T-helper 17 cell (primary cell): ENCODE results near the gene SIDT2. TPM values are rescaled to one million over a fixed set of nuclear protein-coding genes. Genes with fewer than 3 reads are reported as not detected.
A peak's percentile ranks its signal among the peaks of the same experiment; 100 is the strongest.

Source experiments
- ATAC-seq: fragments of 150-1000 bp; cut with Tn5 transposase; 2 replicates; pipeline ENCODE4 v1.10.0; 2021; ENCODE audit warnings: mild to moderate bottlenecking, moderate library complexity
- DNase-seq, 3 donors: peaks; one replicate each; pipeline versions ENCODE4 v3.0.0 to v3.0.0-alpha.2; 2020 to 2021
- H3K9me3 ChIP-seq: one replicate; pipeline ENCODE4 v1.7.0; 2013; ENCODE audit warnings: low read length, mild to moderate bottlenecking; ENCODE audit not compliant: control insufficient read depth, poor library complexity, severe bottlenecking
- H3K27ac Mint-ChIP-seq: one replicate; pipeline ENCODE4 v1.8.0; 2022; ENCODE audit warnings: mild to moderate bottlenecking, moderate library complexity, mixed read lengths
- H3K27me3 Mint-ChIP-seq: one replicate; pipeline ENCODE4 v1.8.0; 2022; ENCODE audit warnings: mixed read lengths
- H3K36me3 Mint-ChIP-seq: one replicate; pipeline ENCODE4 v1.8.0; 2022; ENCODE audit warnings: low read depth, mixed read lengths
- H3K4me1 Mint-ChIP-seq: one replicate; pipeline ENCODE4 v1.8.0; 2022; ENCODE audit warnings: mild to moderate bottlenecking, mixed read lengths
- H3K4me3 Mint-ChIP-seq: one replicate; pipeline ENCODE4 v1.8.0; 2022; ENCODE audit warnings: mild to moderate bottlenecking, moderate library complexity, mixed read lengths
- total RNA-seq, 4 donors: library from RNA in 2 of 4; stranded (reverse) in 2 of 4; gene quantifications; one replicate each; pipeline ENCODE4 v1.2.3 and lab custom pipeline; 2022 to 2026

The SIDT2 gene
- total RNA-seq, 2 donors from 2014 or later: 106 to 118 TPM

- H3K9me3 ChIP-seq: no peaks in the 10 kb centered on the region
- Mint-ChIP-seq H3K4me1 (peaks cover 10% of the 10 kb centered on the region), H3K36me3 (no peaks in the 10 kb centered on the region), H3K4me3 (no peak overlapping the region), H3K27ac (peak overlapping the region; percentile 11), H3K27me3 (no peaks in the 10 kb centered on the region)
- DNase-seq (no peak), ATAC-seq (no peak)
These were observed 19.2 kb downstream of the SIDT2 start for GRCh38 chr11:117197516-117198456.

GRCh38 chr11:117198613-117199012 is 20.1 kb downstream of the SIDT2 start:
- H3K9me3 ChIP-seq: no peaks in the 10 kb centered on the region
- DNase-seq (no peak), ATAC-seq (no peak)
- Mint-ChIP-seq H3K36me3 (no peaks in the 10 kb centered on the region), H3K27me3 (no peaks in the 10 kb centered on the region), H3K4me1 (peaks cover 8% of the 10 kb centered on the region), H3K4me3 (no peak overlapping the region), H3K27ac (peak overlapping the region; percentile 27)

- DNase-seq (no peak), ATAC-seq (no peak)
- H3K27me3 Mint-ChIP-seq: no peaks in the 10 kb centered on the region
- H3K36me3 Mint-ChIP-seq: no peaks in the 10 kb centered on the region
- no peaks in the 10 kb centered on the region for H3K9me3 ChIP-seq
- H3K4me1 Mint-ChIP-seq: peaks cover 12% of the 10 kb centered on the region
- peak within 1 kb of the TSS; percentile 28 for H3K4me3 Mint-ChIP-seq
- peak within 1 kb of the TSS; percentile 37 for H3K27ac Mint-ChIP-seq
These were observed 20.7 kb downstream of the SIDT2 start, which contains the start of gene TAGLN for GRCh38 chr11:117199053-117199915. TSS of gene TAGLN (plus strand) at chr11:117199370. CDS start at chr11:117203014, 3,644 bp downstream.

- Mint-ChIP-seq H3K4me1 (peaks cover 12% of the 10 kb centered on the region), H3K4me3 (peak overlapping the region; percentile 28)
These were observed 21.6 kb downstream of the SIDT2 start for GRCh38 chr11:117199916-117200812.

GRCh38 chr11:117200813-117201657 is 22.5 kb downstream of the SIDT2 start:
- DNase-seq (no peak), ATAC-seq (no peak)
- no peaks in the 10 kb centered on the region for H3K9me3 ChIP-seq
- Mint-ChIP-seq H3K27ac (peak overlapping the region; percentile 37), H3K27me3 (no peaks in the 10 kb centered on the region), H3K4me1 (peaks cover 9% of the 10 kb centered on the region), H3K4me3 (no peak overlapping the region), H3K36me3 (peaks cover 8% of the 10 kb centered on the region)

More at GRCh38 chr11:117199916-117200812, 21.6 kb downstream of the SIDT2 start:
- no peaks in the 10 kb centered on the region for H3K9me3 ChIP-seq
- Mint-ChIP-seq H3K36me3 (peaks cover 5% of the 10 kb centered on the region), H3K27me3 (no peaks in the 10 kb centered on the region), H3K27ac (peak overlapping the region; percentile 37)
- DNase-seq: no peak
- no peak for ATAC-seq

GRCh38 chr11:117201658-117202305 is 23.2 kb downstream of the SIDT2 start:
- Mint-ChIP-seq H3K27me3 (no peaks in the 10 kb centered on the region), H3K4me3 (no peak overlapping the region), H3K27ac (no peak overlapping the region), H3K4me1 (peaks cover 9% of the 10 kb centered on the region), H3K36me3 (peaks cover 8% of the 10 kb centered on the region)
- DNase-seq (no peak), ATAC-seq (no peak)
- H3K9me3 ChIP-seq: no peaks in the 10 kb centered on the region

GRCh38 chr11:117202386-117203068 is 24.0 kb downstream of the SIDT2 start:
- no peak for DNase-seq
- no peaks in the 10 kb centered on the region for H3K27me3 Mint-ChIP-seq
- H3K4me1 Mint-ChIP-seq: peaks cover 7% of the 10 kb centered on the region
- ATAC-seq: no peak
- H3K9me3 ChIP-seq: no peaks in the 10 kb centered on the region
- H3K36me3 Mint-ChIP-seq: peaks cover 8% of the 10 kb centered on the region
- H3K27ac Mint-ChIP-seq: peak overlapping the region; percentile 77
- no peak overlapping the region for H3K4me3 Mint-ChIP-seq

GRCh38 chr11:117203069-117203407 is 24.5 kb downstream of the SIDT2 start:
- no peaks in the 10 kb centered on the region for H3K9me3 ChIP-seq
- DNase-seq (no peak), ATAC-seq (peak; percentile 8)
- H3K36me3 Mint-ChIP-seq: peaks cover 8% of the 10 kb centered on the region
- peak overlapping the region; percentile 77 for H3K27ac Mint-ChIP-seq
- H3K4me3 Mint-ChIP-seq: no peak overlapping the region
- H3K4me1 Mint-ChIP-seq: peaks cover 7% of the 10 kb centered on the region
- no peaks in the 10 kb centered on the region for H3K27me3 Mint-ChIP-seq

GRCh38 chr11:117204283-117205080 is 25.9 kb downstream of the SIDT2 start:
- Mint-ChIP-seq H3K4me1 (peaks cover 7% of the 10 kb centered on the region), H3K27me3 (no peaks in the 10 kb centered on the region), H3K36me3 (peaks cover 10% of the 10 kb centered on the region), H3K27ac (peak overlapping the region; percentile 77), H3K4me3 (no peak overlapping the region)
- no peaks in the 10 kb centered on the region for H3K9me3 ChIP-seq
- ATAC-seq: no peak
- DNase-seq: no peak

- Mint-ChIP-seq H3K27ac (peak overlapping the region; percentile 77), H3K27me3 (no peaks in the 10 kb centered on the region)
These were observed 26.8 kb downstream of the SIDT2 start for GRCh38 chr11:117205211-117205818.

More at GRCh38 chr11:117205211-117205818, 26.8 kb downstream of the SIDT2 start:
- Mint-ChIP-seq H3K4me3 (no peak overlapping the region), H3K4me1 (peaks cover 7% of the 10 kb centered on the region), H3K36me3 (peaks cover 10% of the 10 kb centered on the region)
- no peaks in the 10 kb centered on the region for H3K9me3 ChIP-seq
- no peak for ATAC-seq
- DNase-seq: no peak
